Psoas muscle (tissue), 8 donors: ENCODE measurements around the gene TMEM135. TPM values are rescaled to one million over a fixed set of nuclear protein-coding genes. Genes with fewer than 3 reads are reported as not detected.

Source experiments
- ATAC-seq, 4 donors: fragments of 200-7000 bp; cut with Tn5 transposase; one replicate each; pipeline ENCODE4 v1.9.1; 2020; ENCODE audit warnings: moderate library complexity in 3 of 4, mild to moderate bottlenecking in 2 of 4
- DNase-seq, 2 donors: peaks; one replicate each; pipeline ENCODE4 v3.0.0-alpha.2; 2020
- H3K27ac ChIP-seq: fragments of 200-600 bp; one replicate; pipeline ENCODE4 v1.8.0; 2022
- H3K27me3 ChIP-seq, 3 donors: fragments of 200-600 bp in 1 of 3; one replicate each; pipeline versions ENCODE4 v1.6.1 to v1.8.0; 2013 to 2022; ENCODE audit warnings: low read length in 2 of 3, mild to moderate bottlenecking in 2 of 3, moderate library complexity in 1 of 3; ENCODE audit not compliant: insufficient read depth in 3 of 3
- H3K36me3 ChIP-seq, 2 donors: fragments of 200-600 bp in 1 of 2; one replicate each; pipeline versions ENCODE4 v1.6.1 to v1.8.0; 2013 to 2022; ENCODE audit warnings: low read depth in 1 of 2, mild to moderate bottlenecking in 1 of 2, moderate library complexity in 1 of 2; ENCODE audit not compliant: insufficient read depth in 1 of 2
- H3K4me1 ChIP-seq: fragments of 200-600 bp; one replicate; pipeline ENCODE4 v1.8.0; 2022
- H3K4me3 ChIP-seq: fragments of 200-600 bp; one replicate; pipeline ENCODE4 v1.8.0; 2022; ENCODE audit warnings: mild to moderate bottlenecking
- H3K9me3 ChIP-seq: fragments of 200-600 bp; one replicate; pipeline ENCODE4 v1.8.0; 2022
- WGBS, 3 donors: extraction: QIAGEN DNeasy Blood & Tissue Kit; methylation state at CpG; one replicate each; pipeline versions ENCODE4 v1.1.6 to v1.1.7; 2013; 5-methylcytosine and 5-hydroxymethylcytosine counted together
- intact Hi-C, 2 donors: fragments of 100-400 bp; cut with DNase I; formaldehyde crosslinking; loops; one replicate each; pipeline versions ENCODE4 v1.11.0 to v1.14.2; 2022
- polyA plus RNA-seq, 3 donors: library from polyadenylated mRNA; stranded (reverse); fragments of 200-250 nt; gene quantifications; one replicate each; pipeline ENCODE4 v1.2.3, GENCODE V29; 2013
- total RNA-seq, 4 donors: library from RNA; stranded (reverse); fragmentation: NEBNext Ultra II Directional in 2 of 4; extraction: Animal tissue kit (Norgen Biotek cat#: 25700) in 2 of 4; gene quantifications; one replicate each; pipeline versions ENCODE4 v1.2.1 to v1.2.4, GENCODE V29; 2021 to 2023
- TF ChIP-seq, protein P1 (sequence below): fragments of 200-600 bp; IDR thresholded peaks from one replicate; pipeline ENCODE4 v1.8.0; 2022; ENCODE audit warnings: antibody characterized with exemption
- donor health status: healthy with polysubstance abuse.
- donor health status: DM: no; HTN: no; CAD: no; lungs with moderate emphysema.
- donor health status: Bipolar disorder and iron deficiency.
- donor health status: healthy.
- donor health status: DM: yes; HTN: yes; CAD: no.
- donor health status: DM: no; HTN: no; CAD: no.
- donor health status: DM: no; HTN: no; CAD: no.
- donor health status: DM: yes; HTN: yes; CAD: no.

Gene TMEM135
- total and polyA plus RNA-seq, 7 donors: 4.1 to 26.6 (median 9.4) TPM

GRCh38 chr11:87258171-87258833, 220.6 kb downstream of the TMEM135 start:
- WGBS, 3 donors: 50 to 74% (median 59%) methylated on average over 1 of the region's 1 CpG
- Histone ChIP-seq H3K9me3 (no peaks in the 10 kb centered on the region), H3K27me3 (no peaks in the 10 kb centered on the region), H3K27ac (no peak overlapping the region), H3K4me3 (no peak overlapping the region), H3K4me1 (no peaks in the 10 kb centered on the region), H3K36me3 (no peaks in the 10 kb centered on the region)
- TF ChIP-seq, protein P1, sequence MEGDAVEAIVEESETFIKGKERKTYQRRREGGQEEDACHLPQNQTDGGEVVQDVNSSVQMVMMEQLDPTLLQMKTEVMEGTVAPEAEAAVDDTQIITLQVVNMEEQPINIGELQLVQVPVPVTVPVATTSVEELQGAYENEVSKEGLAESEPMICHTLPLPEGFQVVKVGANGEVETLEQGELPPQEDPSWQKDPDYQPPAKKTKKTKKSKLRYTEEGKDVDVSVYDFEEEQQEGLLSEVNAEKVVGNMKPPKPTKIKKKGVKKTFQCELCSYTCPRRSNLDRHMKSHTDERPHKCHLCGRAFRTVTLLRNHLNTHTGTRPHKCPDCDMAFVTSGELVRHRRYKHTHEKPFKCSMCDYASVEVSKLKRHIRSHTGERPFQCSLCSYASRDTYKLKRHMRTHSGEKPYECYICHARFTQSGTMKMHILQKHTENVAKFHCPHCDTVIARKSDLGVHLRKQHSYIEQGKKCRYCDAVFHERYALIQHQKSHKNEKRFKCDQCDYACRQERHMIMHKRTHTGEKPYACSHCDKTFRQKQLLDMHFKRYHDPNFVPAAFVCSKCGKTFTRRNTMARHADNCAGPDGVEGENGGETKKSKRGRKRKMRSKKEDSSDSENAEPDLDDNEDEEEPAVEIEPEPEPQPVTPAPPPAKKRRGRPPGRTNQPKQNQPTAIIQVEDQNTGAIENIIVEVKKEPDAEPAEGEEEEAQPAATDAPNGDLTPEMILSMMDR: no peak
- ATAC-seq: no peak
- intact Hi-C loops: no loop called here
- DNase-seq: no peak

DNA sequence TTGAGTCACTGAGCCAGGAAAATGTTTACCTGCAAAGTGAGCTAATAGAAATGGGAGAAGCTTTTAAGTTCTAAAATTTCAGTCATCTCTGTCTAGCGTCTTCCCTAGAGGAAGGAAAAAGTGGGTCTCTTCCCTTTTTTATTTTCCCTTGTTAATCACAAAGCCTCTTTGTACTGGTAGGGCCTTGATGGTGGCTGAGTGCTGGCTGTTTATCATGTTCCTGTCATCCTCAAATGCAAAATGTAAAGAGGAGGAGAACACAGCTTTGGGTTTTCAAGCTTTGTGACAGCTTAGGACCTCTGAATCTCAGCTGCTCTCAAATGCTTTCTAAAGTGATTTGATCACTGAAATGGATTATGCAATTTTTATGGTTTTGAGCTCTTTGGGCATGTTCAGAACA, 222.0 kb downstream of the TMEM135 start:
- ATAC-seq (no peak), DNase-seq (no peak)
- H3K9me3 ChIP-seq: no peaks in the 10 kb centered on the region
- no peaks in the 10 kb centered on the region for H3K36me3 ChIP-seq
- H3K27me3 ChIP-seq: no peaks in the 10 kb centered on the region
- 64 to 91% (median 64%) methylated on average over 1 of the region's 1 CpG for WGBS, 3 donors
- TF ChIP-seq, protein P1: no peak
- H3K4me1 ChIP-seq: no peaks in the 10 kb centered on the region
- no peak overlapping the region for H3K4me3 ChIP-seq
- intact Hi-C loops: no loop called here
- no peak overlapping the region for H3K27ac ChIP-seq

DNA sequence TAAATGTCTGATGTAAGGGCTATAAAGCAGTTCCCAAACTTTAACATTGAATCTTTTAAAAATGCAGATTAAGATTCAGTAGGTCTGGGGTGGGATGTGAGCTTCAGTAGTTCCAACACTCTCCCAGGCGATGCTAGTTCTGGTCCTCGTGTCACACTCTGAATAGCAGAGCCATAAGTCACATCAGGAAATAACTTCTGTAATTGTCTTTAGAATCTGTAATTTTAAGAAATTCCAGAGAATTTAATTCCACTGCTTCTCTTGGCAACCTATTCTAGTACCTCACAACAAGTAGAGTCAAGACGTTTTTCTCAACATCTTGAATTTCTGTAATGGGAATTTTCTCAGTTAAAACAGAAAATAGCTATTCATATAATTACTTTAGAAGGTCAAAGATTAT, 223.1 kb downstream of the TMEM135 start:
- H3K4me1 ChIP-seq: no peaks in the 10 kb centered on the region
- ATAC-seq (no peak), DNase-seq (no peak)
- no peaks in the 10 kb centered on the region for H3K9me3 ChIP-seq
- H3K27me3 ChIP-seq: no peaks in the 10 kb centered on the region
- H3K36me3 ChIP-seq: no peaks in the 10 kb centered on the region
- H3K4me3 ChIP-seq: no peak overlapping the region
- WGBS, 3 donors: 56 to 67% (median 56%) methylated on average over 3 of the region's 3 CpGs
- no peak overlapping the region for H3K27ac ChIP-seq
- TF ChIP-seq, protein P1: no peak
- intact Hi-C loops: no loop called here

DNA sequence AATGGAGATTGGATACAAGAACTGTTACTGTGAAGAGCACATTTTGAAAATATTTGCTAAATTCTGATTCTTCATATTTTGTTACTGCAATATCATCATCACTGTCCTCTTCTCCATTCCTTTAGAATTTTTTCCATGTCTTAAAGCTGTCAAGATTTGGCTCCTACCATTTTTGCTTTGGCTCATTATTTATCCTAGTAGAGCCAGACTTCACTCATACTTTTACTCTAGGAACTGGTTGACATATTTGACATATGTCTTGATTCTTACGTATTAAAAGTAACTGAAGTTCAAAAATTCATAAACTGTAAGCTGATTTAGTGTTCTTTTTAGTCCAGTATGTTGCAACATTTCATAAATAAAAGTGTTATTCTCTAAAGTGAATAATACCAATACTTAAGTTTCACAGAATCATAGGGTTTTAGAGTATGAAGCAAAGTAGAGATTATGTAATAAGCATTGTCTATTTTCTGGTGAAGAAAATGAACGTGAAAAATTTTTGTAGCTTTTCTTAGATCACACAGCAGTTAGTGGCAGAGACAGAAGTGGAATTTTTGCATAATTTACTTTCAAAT, 225.6 kb downstream of the TMEM135 start:
- Histone ChIP-seq H3K4me3 (no peak overlapping the region), H3K4me1 (no peaks in the 10 kb centered on the region), H3K9me3 (no peaks in the 10 kb centered on the region), H3K27me3 (no peaks in the 10 kb centered on the region), H3K36me3 (no peaks in the 10 kb centered on the region), H3K27ac (no peak overlapping the region)
- no peak for DNase-seq
- no peak for ATAC-seq
- TF ChIP-seq, protein P1: no peak
- intact Hi-C loops: no loop called here
- WGBS, 3 donors: 33 to 44% (median 40%) methylated on average over 2 of the region's 2 CpGs

- Histone ChIP-seq H3K4me1 (no peaks in the 10 kb centered on the region), H3K9me3 (no peaks in the 10 kb centered on the region), H3K36me3 (no peaks in the 10 kb centered on the region), H3K27ac (no peak overlapping the region), H3K4me3 (no peak overlapping the region), H3K27me3 (no peaks in the 10 kb centered on the region)
- TF ChIP-seq, protein P1: no peak
- intact Hi-C loops: no loop called here
- no peak for DNase-seq
- no peak for ATAC-seq
Observed at GRCh38 chr11:87263979-87264378, 226.2 kb downstream of the TMEM135 start.
